ENCODE results near the gene LRTM2. TPM values are rescaled to one million over a fixed set of nuclear protein-coding genes. Genes with fewer than 3 reads are reported as not detected.

The LRTM2 gene
- polyA plus RNA-seq, 2 donors: not detected

DNA sequence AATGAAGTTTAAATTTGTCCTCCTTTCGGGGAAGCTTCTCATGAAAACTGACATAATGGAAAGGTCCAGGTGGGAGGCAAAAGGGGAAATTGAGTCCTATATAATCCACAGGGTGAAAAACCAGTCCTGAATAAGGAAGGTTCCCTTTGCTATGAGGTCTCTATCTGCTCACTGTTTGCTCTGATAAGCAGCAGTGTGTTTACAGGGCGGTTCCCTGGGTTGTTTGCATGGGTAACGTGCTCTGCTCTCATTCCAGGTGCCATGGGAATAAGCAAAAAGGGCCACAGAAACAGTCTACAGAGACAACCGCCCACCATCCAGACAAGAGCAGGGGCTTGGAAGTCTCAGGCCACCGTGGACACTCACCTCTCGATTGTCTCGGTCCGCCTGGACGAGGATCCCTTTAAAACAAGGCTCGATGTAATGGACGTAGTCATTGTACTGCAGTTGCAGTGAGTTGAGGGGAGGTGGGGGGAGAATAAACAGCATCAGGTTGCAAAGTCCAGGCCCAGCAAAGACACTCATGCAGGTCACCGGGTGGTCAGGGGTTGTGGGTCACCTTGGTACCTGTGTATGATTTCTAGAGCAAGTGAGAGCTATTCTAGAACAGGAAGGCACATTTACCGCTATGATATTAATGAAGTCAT, 65.4 kb downstream of the LRTM2 start:
- 65 to 75% methylated on average over 13 of the region's 13 CpGs for WGBS, 2 donors

More for the DNA sequence above, 65.4 kb downstream of the LRTM2 start:
- Histone ChIP-seq H3K9me3 (ENCODE audit: control insufficient read depth in 2 of 2, insufficient read depth in 1 of 2, low read depth in 1 of 2, low read length in 1 of 2) (peaks cover 3 to 5% of the 10 kb centered on the region in 2 donors), H3K4me3 (ENCODE audit: low read depth in 1 of 2, low read length in 2 of 2) (no peak overlapping the region), H3K4me1 (ENCODE audit: control insufficient read depth in 2 of 2, insufficient read depth in 2 of 2, low read length in 1 of 2) (no peaks in the 10 kb centered on the region), H3K36me3 (ENCODE audit: control insufficient read depth in 2 of 2, insufficient read depth in 2 of 2, low read length in 1 of 2) (no peaks in the 10 kb centered on the region), H3K27ac (ENCODE audit: low read depth in 2 of 2, low read length in 1 of 2) (no peak overlapping the region), H3K27me3 (ENCODE audit: control insufficient read depth in 1 of 2, insufficient read depth in 2 of 2, low read length in 2 of 2) (no peaks in the 10 kb centered on the region)

Other genes starting within 250 kb of the LRTM2 start
- 1 to 10 TPM; 2.8 to 6.2 TPM for gene FBXL14, start 226.0 kb upstream of the LRTM2 start, polyA plus RNA-seq
- 10 to 100 TPM; 10.1 to 13.9 TPM for gene WNT5B, start 191.3 kb upstream of the LRTM2 start, polyA plus RNA-seq
- gene ADIPOR2, start 129.5 kb upstream of the LRTM2 start, polyA plus RNA-seq: 10 to 100 TPM; 29.9 to 33.7 TPM
- gene CACNA2D4, start 98.1 kb downstream of the LRTM2 start, polyA plus RNA-seq: under 1 TPM; 0.84 to 0.89 TPM
- 1 to 10 TPM; 2.6 to 5.2 TPM for gene DCP1B, start 183.9 kb downstream of the LRTM2 start, polyA plus RNA-seq
- 1 to 10 TPM; 2.1 to 2.5 TPM for gene CACNA1C, start 232.4 kb downstream of the LRTM2 start, polyA plus RNA-seq

All from esophagus (tissue), 2 donors.